Keratinocyte (primary cell): ENCODE data around the gene TIMM22. TPM values are rescaled to one million over a fixed set of nuclear protein-coding genes. Genes with fewer than 3 reads are reported as not detected.

Source experiments
- DNase-seq: peaks from one replicate; pipeline ENCODE4 v3.0.0-alpha.2; 2011; ENCODE audit warnings: low read depth, missing footprints, low spot score
- FAIRE-seq: peaks from 2 replicates; lab custom pipeline; 2011; peaks lifted over from hg19 to GRCh38; lab: Jason Lieb, UNC
- H2AFZ ChIP-seq: 2 replicates; pipeline ENCODE4 v1.6.0; 2012; ENCODE audit warnings: low read length, control low read depth, inconsistent platforms; ENCODE audit not compliant: control insufficient read depth
- H3K27ac ChIP-seq: 2 replicates; pipeline ENCODE4 v1.5.1; 2011; ENCODE audit warnings: low read length; ENCODE audit not compliant: control insufficient read depth, insufficient read depth
- H3K27me3 ChIP-seq: 3 replicates; pipeline ENCODE4 v1.6.0; 2011; ENCODE audit warnings: low read length; ENCODE audit not compliant: control insufficient read depth, insufficient read depth; ENCODE audit errors: extremely low read depth
- H3K36me3 ChIP-seq, 2 experiments: 2 replicates in 1 of 2; 3 replicates in 1 of 2; pipeline ENCODE4 v1.5.1; 2011; ENCODE audit warnings: low read length in 2 of 2, mild to moderate bottlenecking in 1 of 2; ENCODE audit not compliant: control insufficient read depth in 2 of 2, insufficient read depth in 2 of 2; ENCODE audit errors: extremely low read depth in 1 of 2
- H3K4me1 ChIP-seq: 3 replicates; pipeline ENCODE4 v1.5.1; 2011; ENCODE audit warnings: low read length; ENCODE audit not compliant: control insufficient read depth, insufficient read depth; ENCODE audit errors: extremely low read depth
- H3K4me2 ChIP-seq: 3 replicates; pipeline ENCODE4 v1.6.0; 2011; ENCODE audit warnings: low read depth, low read length; ENCODE audit not compliant: control insufficient read depth, insufficient read depth; ENCODE audit errors: extremely low read depth
- H3K4me3 ChIP-seq, 3 experiments: fragments of 200-600 bp in 1 of 3; sonication (generic) in 1 of 3; 2 replicates in 2 of 3; 3 replicates in 1 of 3; pipeline ENCODE4 v1.5.1; 2011 to 2016; ENCODE audit warnings: low read length in 3 of 3, mild to moderate bottlenecking in 3 of 3, control low read depth in 2 of 3, inconsistent platforms in 1 of 3, low read depth in 1 of 3, mixed read lengths in 1 of 3, mixed run types in 1 of 3, moderate library complexity in 1 of 3; ENCODE audit not compliant: control insufficient read depth in 2 of 3, insufficient read depth in 2 of 3; ENCODE audit errors: extremely low read depth in 1 of 3
- H3K79me2 ChIP-seq: 2 replicates; pipeline ENCODE4 v1.6.0; 2012; ENCODE audit warnings: low read length; ENCODE audit not compliant: control insufficient read depth, insufficient read depth
- H3K9ac ChIP-seq: 3 replicates; pipeline ENCODE4 v1.6.0; 2011; ENCODE audit warnings: low read length; ENCODE audit not compliant: control insufficient read depth, insufficient read depth; ENCODE audit errors: extremely low read depth
- H3K9me1 ChIP-seq: 3 replicates; pipeline ENCODE4 v1.6.0; 2011; ENCODE audit warnings: low read length; ENCODE audit not compliant: control insufficient read depth, insufficient read depth; ENCODE audit errors: extremely low read depth
- H3K9me3 ChIP-seq: 2 replicates; pipeline ENCODE4 v1.5.1; 2012; ENCODE audit warnings: low read depth, low read length; ENCODE audit not compliant: control insufficient read depth
- H4K20me1 ChIP-seq: 3 replicates; pipeline ENCODE4 v1.6.0; 2011; ENCODE audit warnings: low read length; ENCODE audit not compliant: control insufficient read depth, insufficient read depth; ENCODE audit errors: extremely low read depth
- CTCF ChIP-seq, 3 experiments: IDR thresholded peaks in 1 of 3; conservative IDR thresholded peaks in 1 of 3; optimal IDR thresholded peaks in 1 of 3; 2 replicates in 2 of 3; 3 replicates in 1 of 3; pipeline versions ENCODE3 to v1.5.1; 2011; ENCODE audit warnings: low read length in 3 of 3, mild to moderate bottlenecking in 3 of 3, moderate library complexity in 2 of 3, control low read depth in 1 of 3, inconsistent platforms in 1 of 3; ENCODE audit not compliant: insufficient read depth in 2 of 3; ENCODE audit errors: extremely low read depth in 1 of 3
- EZH2 ChIP-seq: IDR thresholded peaks from one replicate; pipeline ENCODE4 v1.6.1; 2012; ENCODE audit warnings: inconsistent platforms, mild to moderate bottlenecking, low read length, moderate library complexity
- dilution Hi-C: fragments of 300-500 bp; cut with MboI; formaldehyde crosslinking; loops from one replicate; pipeline ENCODE4 v1.7.0; 2020; ENCODE audit warnings: low sequenced_read_pairs; ENCODE audit not compliant: extremely low pct_ligation_motif_present
- polyA plus RNA-seq, 5 experiments: library from polyadenylated mRNA; depleted of rRNA in 3 of 5; stranded (reverse) in 3 of 5; stranded (forward) in 1 of 5; unstranded in 1 of 5; fragments of >200 nt; gene quantifications; 1 replicate in 1 of 5; 2 replicates in 3 of 5; 3 replicates in 1 of 5; pipeline versions ENCODE4 v1.2.1 to v1.2.3, GENCODE V29; 2011 to 2012; ENCODE audit warnings: missing spikeins in 2 of 5, low read depth in 1 of 5, low replicate concordance in 1 of 5

TIMM22 gene
- polyA plus RNA-seq, 1 donor (not counting 4 experiments of a cell fraction or from before 2014, with no cell fraction given) = 14.4 TPM

DNA sequence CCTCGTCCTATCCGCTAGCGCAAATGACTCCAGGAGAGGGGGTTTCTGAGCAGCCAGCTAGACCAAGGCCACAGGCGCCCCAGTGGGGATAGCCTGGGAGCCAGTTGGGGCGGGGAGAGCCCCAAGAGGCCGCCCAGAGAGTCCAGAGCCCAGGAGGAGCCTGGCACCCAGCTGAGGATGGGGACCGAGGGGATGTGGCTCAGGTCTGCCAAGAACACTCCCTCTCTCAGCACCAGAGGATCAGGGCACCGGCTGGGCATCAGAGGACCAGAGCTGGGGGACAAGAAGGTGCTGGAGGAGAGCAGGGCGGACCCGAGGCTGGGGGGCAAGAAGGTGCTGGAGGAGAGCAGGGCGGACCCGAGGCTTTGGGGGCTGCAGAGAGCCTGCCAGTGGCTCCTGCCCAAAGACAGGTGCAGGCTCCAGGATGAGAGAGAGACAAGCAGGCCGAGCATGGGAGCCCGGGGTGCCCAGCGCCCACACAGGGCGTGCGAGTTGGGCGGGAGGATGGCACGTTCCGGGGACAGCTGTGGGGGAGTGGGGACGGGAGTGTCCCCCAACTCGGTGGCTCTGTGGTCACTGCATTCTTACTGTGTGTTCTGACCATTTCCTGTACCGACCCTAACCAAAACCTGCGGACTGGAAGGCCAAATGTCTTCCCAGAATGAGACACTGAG lies 39.4 kb downstream of the TIMM22 start:
- Histone ChIP-seq H3K27me3 (no peaks in the 10 kb centered on the region), H3K79me2 (no peaks in the 10 kb centered on the region), H4K20me1 (no peaks in the 10 kb centered on the region), H3K9me3 (no peaks in the 10 kb centered on the region), H3K9ac (no peak overlapping the region), H3K27ac (no peak overlapping the region), H2AFZ (no peak overlapping the region), H3K4me2 (no peak overlapping the region), H3K36me3 (peaks cover 0 to 3% of the 10 kb centered on the region in 2 experiments), H3K9me1 (no peaks in the 10 kb centered on the region), H3K4me3 (no peak overlapping the region), H3K4me1 (no peaks in the 10 kb centered on the region)
- no peak for TF ChIP-seq CTCF (optimal IDR thresholded peaks at IDR 0.05 in 1 of 3, IDR thresholded peaks at IDR 0.05 in 1 of 3, conservative IDR thresholded peaks at IDR 0.05 in 1 of 3; ENCODE audit: extremely low read depth in 1 of 3, insufficient read depth in 2 of 3, low read length in 3 of 3)
- dilution Hi-C loops = no loop called here
- FAIRE-seq = no peak
- DNase-seq = no peak

DNA sequence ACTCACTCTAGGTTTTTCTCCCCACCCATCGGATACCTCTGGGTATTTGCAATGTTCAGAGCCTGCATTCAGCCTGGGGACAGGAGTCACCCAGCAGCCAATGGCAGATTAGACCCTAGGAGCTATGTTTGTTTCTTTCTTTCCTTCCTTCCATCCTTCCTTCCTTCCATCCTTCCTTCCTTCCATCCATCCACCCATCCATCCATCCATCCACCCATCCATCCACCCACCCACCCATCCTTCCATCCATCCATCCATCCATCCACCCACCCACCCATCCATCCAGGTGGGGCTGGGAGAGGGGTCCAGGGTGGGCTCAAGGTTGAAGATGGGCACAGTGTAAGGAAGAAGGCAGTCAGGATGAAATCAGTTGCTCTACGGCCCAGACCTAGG lies 39.9 kb downstream of the TIMM22 start:
- Histone ChIP-seq H3K36me3 (peaks cover 1 to 3% of the 10 kb centered on the region in 2 experiments), H4K20me1 (no peaks in the 10 kb centered on the region), H3K9me1 (no peaks in the 10 kb centered on the region), H3K4me1 (no peaks in the 10 kb centered on the region), H3K9ac (no peak overlapping the region), H3K9me3 (no peaks in the 10 kb centered on the region), H3K27me3 (no peaks in the 10 kb centered on the region), H3K4me2 (no peak overlapping the region), H3K4me3 (no peak overlapping the region), H3K27ac (no peak overlapping the region), H2AFZ (no peak overlapping the region), H3K79me2 (no peaks in the 10 kb centered on the region)
- no peak for FAIRE-seq
- DNase-seq = no peak
- TF ChIP-seq EZH2 = no peak
- no peak for TF ChIP-seq CTCF (optimal IDR thresholded peaks at IDR 0.05 in 1 of 3, IDR thresholded peaks at IDR 0.05 in 1 of 3, conservative IDR thresholded peaks at IDR 0.05 in 1 of 3; ENCODE audit: extremely low read depth in 1 of 3, insufficient read depth in 2 of 3, low read length in 3 of 3)
- dilution Hi-C loops = no loop called here
